ENCODE measurements around the gene PAPOLA. TPM values are rescaled to one million over a fixed set of nuclear protein-coding genes. Genes with fewer than 3 reads are reported as not detected.

PAPOLA gene
- total RNA-seq, 1 donor from 2014 or later: 64.2 TPM

DNA sequence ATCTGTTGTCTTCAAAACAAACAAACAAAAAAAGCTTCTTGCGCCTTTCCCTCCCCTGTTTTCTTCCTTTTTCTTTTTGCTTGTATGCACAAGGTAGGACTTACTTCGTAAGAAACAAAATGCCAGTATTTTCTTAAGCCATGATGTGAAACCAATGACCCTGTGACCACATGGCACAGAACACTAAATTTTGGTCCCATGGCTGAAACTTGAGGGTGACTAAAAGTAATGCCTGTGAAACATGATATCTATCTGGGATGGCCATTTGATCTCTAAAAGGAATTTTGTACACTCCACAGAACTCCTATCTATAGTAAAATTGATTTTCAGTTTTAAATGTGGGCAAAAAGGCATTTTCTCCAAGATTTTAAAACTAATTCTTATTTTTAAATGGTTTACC is 63.6 kb downstream of the PAPOLA start:
- DNase-seq (ENCODE audit: low spot score in 2 of 2): no peak
- TF ChIP-seq, protein P1, sequence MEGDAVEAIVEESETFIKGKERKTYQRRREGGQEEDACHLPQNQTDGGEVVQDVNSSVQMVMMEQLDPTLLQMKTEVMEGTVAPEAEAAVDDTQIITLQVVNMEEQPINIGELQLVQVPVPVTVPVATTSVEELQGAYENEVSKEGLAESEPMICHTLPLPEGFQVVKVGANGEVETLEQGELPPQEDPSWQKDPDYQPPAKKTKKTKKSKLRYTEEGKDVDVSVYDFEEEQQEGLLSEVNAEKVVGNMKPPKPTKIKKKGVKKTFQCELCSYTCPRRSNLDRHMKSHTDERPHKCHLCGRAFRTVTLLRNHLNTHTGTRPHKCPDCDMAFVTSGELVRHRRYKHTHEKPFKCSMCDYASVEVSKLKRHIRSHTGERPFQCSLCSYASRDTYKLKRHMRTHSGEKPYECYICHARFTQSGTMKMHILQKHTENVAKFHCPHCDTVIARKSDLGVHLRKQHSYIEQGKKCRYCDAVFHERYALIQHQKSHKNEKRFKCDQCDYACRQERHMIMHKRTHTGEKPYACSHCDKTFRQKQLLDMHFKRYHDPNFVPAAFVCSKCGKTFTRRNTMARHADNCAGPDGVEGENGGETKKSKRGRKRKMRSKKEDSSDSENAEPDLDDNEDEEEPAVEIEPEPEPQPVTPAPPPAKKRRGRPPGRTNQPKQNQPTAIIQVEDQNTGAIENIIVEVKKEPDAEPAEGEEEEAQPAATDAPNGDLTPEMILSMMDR (IDR thresholded peaks at IDR 0.05): no peak
- H3K27me3 ChIP-seq: no peaks in the 10 kb centered on the region
- intact Hi-C loops (cut with DNase I): no loop called here
- H3K36me3 ChIP-seq: peaks cover 27 to 29% of the 10 kb centered on the region in 2 donors
- no peaks in the 10 kb centered on the region for H3K4me1 ChIP-seq
- no peak overlapping the region for H3K4me3 ChIP-seq
- H3K27ac ChIP-seq: no peak overlapping the region
- no peaks in the 10 kb centered on the region for H3K9me3 ChIP-seq

DNA sequence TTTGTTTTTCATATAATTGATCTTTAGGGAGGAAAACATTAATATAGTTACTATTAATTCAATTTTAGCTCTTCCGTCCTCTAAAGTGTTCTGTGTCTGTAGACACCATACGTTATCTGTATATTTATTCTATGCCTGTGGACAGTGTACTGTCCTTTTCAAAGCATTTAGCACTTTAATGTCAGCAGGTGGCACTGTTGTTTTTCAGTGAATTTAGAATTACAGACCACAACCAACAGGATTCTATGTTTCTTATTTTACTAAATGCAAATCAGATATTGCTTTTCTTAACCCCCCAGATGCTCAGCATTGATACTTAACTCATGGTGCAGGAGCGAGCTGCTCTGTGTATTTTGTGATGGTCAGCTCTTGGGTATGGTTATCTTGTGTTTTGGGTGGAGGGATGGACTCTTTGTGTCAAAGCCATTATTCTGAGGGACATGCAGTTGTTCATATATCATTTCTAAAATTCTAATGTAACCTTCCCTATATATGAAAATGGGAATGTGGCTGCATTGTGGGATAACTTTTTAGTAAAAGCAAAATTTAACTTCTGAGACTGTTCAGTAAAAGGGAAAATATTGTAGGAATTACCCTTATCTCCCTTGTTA is 65.2 kb downstream of the PAPOLA start:
- no peak overlapping the region for H3K27ac ChIP-seq
- no peak for DNase-seq (ENCODE audit: low spot score in 2 of 2)
- H3K27me3 ChIP-seq: no peaks in the 10 kb centered on the region
- no peaks in the 10 kb centered on the region for H3K4me1 ChIP-seq
- TF ChIP-seq, protein P1 (IDR thresholded peaks at IDR 0.05): peak in 2 of 3 experiments; percentile 9 to 41
- H3K9me3 ChIP-seq: no peaks in the 10 kb centered on the region
- intact Hi-C loops (cut with DNase I): no loop called here
- no peak overlapping the region for H3K4me3 ChIP-seq
- peaks cover 18 to 25% of the 10 kb centered on the region in 2 donors for H3K36me3 ChIP-seq

DNA sequence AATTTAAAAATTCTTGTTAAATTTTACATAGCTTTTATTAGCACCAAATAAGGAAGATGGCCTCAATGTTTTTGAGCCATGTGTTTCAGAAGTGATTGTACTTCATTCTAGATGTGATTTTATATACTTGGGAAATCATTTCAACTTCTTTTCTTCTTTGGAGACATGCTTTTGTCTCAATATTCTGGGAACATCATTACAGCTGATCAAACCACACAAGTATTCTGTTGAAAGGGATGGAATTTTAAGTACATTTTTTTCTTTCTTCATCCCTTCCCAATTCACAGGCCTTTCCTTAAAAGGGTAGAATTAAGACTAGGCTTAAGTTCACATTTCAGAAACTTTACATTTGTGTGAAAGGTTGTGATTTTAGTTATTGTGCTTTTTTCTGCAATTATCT is 66.4 kb downstream of the PAPOLA start:
- H3K4me1 ChIP-seq: peaks cover 0 to under 1% of the 10 kb centered on the region in 2 donors
- H3K27ac ChIP-seq: no peak overlapping the region
- intact Hi-C loops (cut with DNase I): no loop called here
- no peak overlapping the region for H3K4me3 ChIP-seq
- DNase-seq (ENCODE audit: low spot score in 2 of 2): no peak
- H3K36me3 ChIP-seq: peaks cover 21 to 24% of the 10 kb centered on the region in 2 donors
- H3K9me3 ChIP-seq: no peaks in the 10 kb centered on the region
- H3K27me3 ChIP-seq: no peaks in the 10 kb centered on the region
- TF ChIP-seq, protein P1 (IDR thresholded peaks at IDR 0.05): no peak

DNA sequence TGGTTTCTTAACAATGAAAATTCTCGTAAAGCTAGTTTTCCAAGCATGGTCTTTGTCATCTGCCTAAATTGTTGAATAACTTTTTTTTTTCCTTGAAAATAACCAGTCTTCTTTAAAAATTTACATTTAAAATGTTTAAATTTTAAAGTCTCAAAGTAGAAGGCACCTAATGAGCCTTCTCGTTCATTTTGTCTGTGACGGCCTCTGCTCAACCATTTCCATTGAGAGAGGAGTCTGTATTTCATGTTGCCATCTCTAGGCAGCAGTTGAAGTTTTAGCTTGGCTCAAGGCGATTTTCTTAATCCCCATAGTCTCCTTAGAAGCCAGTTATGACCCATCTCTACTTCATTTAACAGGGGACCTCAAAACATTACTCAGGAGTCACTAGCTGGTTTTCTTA is 69.1 kb downstream of the PAPOLA start:
- no peak overlapping the region for H3K4me3 ChIP-seq
- TF ChIP-seq, protein P1 (IDR thresholded peaks at IDR 0.05): no peak

DNA sequence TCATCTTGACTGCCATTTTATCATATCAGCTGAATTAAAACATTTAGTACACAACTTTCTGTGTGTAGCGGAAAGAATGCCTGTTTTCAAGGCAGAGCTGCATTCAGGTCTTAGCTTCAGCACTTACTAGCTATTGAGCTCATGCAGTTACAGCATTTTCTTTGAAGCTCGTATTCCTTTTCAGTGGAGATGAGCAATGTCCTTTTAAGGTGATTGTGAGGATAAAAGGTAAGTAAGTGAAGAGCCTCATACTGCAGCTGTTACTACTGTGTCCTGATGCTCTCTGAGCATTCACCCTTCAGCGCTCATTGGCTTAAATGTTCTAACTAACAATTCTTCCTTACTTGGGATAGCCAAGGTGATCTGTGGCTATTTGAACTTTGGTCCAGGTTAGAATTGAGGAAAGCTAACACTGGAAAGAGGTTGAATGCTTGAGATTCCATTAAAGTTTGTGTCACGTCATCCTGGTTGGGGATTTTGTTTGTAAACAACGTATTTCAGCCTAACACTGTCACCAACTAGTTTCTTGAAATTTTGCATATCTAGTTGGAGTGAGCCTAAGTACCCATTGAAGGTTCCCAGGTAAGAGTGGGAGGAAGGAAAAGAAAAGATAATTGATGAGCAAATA is 71.4 kb downstream of the PAPOLA start:
- no peak for DNase-seq (ENCODE audit: low spot score in 2 of 2)
- no peak overlapping the region for H3K4me3 ChIP-seq
- peaks cover 0 to 9% of the 10 kb centered on the region in 2 donors for H3K4me1 ChIP-seq
- H3K9me3 ChIP-seq: no peaks in the 10 kb centered on the region
- intact Hi-C loops (cut with DNase I): no loop called here
- no peak overlapping the region for H3K27ac ChIP-seq
- TF ChIP-seq, protein P1 (IDR thresholded peaks at IDR 0.05): no peak
- peaks cover 0 to 7% of the 10 kb centered on the region in 2 donors for H3K36me3 ChIP-seq
- no peaks in the 10 kb centered on the region for H3K27me3 ChIP-seq

More for the DNA sequence above, 69.1 kb downstream of the PAPOLA start:
- intact Hi-C loops (cut with DNase I): no loop called here
- Histone ChIP-seq H3K4me1 (peaks cover 0 to 9% of the 10 kb centered on the region in 2 donors), H3K27me3 (no peaks in the 10 kb centered on the region), H3K27ac (no peak overlapping the region), H3K36me3 (peaks cover 6 to 11% of the 10 kb centered on the region in 2 donors), H3K9me3 (no peaks in the 10 kb centered on the region)
- DNase-seq (ENCODE audit: low spot score in 2 of 2): no peak
